ENCODE results near the gene API5.
A peak's percentile ranks its signal among the peaks of the same experiment; 100 is the strongest.

The API5 gene

GRCh38 chr11:43360361-43361032, 48.7 kb downstream of the API5 start:
- DNase-seq, result peak; percentile 12

GRCh38 chr11:43366677-43367076, 54.9 kb downstream of the API5 start:
- DNase-seq, result no peak

- DNase-seq, result no peak
These were observed 55.8 kb downstream of the API5 start for GRCh38 chr11:43367382-43368178.

- DNase-seq, result no peak
These were observed 64.3 kb downstream of the API5 start for GRCh38 chr11:43376065-43376464.

- DNase-seq, result no peak
These were observed 64.8 kb downstream of the API5 start for GRCh38 chr11:43376594-43376993.

DNA sequence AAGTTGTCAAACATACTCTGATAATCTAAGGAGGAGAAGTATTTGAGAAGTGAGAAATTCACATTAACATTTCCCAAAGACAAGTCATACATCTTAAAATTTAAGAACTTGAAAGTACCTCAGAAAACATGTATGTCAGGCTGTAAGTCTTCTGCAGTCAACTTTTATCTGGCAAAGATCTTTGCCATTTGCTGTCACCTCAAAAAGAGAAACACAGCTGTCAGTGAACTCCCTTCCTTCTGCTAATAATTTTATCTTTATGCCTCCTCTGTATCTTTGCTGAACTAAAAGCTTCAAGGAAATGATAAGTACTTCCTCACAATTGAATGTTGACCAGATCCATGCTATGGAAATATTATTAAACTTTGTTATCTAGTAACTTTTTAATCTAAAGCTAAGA, 65.6 kb downstream of the API5 start:
- DNase-seq, result no peak

GRCh38 chr11:43378897-43379296, 67.1 kb downstream of the API5 start:
- no peak for DNase-seq

GRCh38 chr11:43381802-43382201, 70.0 kb downstream of the API5 start:
- DNase-seq, result no peak

GRCh38 chr11:43382614-43383013, 70.8 kb downstream of the API5 start:
- DNase-seq, result no peak

DNA sequence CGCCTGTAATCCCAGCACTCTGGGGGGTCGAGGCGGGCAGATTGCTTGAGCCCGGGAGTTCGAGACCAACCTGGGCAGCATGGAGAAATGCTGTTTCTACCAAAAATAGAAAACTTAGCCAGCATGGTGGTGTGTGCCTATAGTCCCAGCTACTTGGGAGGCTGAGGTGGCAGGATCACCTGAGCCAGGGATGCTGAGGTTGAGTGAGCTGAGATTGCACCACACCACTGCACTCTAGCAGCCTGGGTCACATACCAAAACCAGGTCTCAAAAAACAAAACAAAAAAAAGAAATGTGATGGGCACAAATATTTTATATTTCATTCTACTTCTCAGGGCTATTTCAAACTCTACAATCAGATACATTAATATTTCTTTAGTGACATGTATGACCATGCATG, 72.6 kb downstream of the API5 start:
- DNase-seq, result no peak

- DNase-seq, result no peak
These were observed 80.9 kb downstream of the API5 start for GRCh38 chr11:43392713-43393112.

DNA sequence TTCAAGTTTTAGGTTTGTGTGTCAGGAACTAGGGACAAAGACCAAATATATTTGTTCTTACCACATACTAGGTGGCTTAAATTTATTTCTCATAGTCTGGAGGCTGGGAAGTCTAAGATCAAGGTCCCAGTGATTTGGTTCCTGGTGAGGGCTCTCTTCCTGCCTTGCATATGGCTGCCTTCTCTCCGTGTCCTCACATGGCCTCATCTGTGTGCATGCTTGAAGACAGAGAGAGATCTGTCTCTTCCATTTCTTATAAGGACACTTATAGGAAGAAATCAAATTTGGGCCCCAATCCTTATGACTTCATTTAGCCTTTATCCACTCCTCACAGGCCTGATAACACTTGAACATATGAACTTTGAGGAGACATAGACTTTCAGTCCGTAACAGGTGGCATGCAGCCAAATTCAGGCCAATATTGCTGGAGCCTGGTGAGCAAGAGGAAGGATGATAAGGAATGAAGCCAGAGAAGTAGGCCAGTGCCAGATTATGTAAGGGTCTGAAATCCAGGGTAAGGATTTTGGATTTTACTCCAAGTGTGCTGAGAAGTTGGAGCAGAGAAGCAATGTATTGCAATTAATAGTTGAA, 82.1 kb downstream of the API5 start:
- DNase-seq, result no peak
